GM18520 (cell line): Measurements from ENCODE around the gene TMEM217.

ENCODE experiments used
- ATAC-seq: cut with Tn5 transposase; IDR thresholded peaks from one replicate; pipeline ENCODE4 v1.9.1; 2021; ENCODE audit not compliant: unreplicated experiment

The TMEM217 gene

GRCh38 chr6:37280162-37280887, 22.4 kb upstream of the TMEM217 start:
- no peak for ATAC-seq

- ATAC-seq, result no peak
Measured at GRCh38 chr6:37279366-37280134, 21.6 kb upstream of the TMEM217 start.

GRCh38 chr6:37277001-37277409, 19.1 kb upstream of the TMEM217 start:
- no peak for ATAC-seq

- no peak for ATAC-seq
Measured at GRCh38 chr6:37275350-37275749, 17.4 kb upstream of the TMEM217 start.

GRCh38 chr6:37273690-37274089, 15.7 kb upstream of the TMEM217 start:
- no peak for ATAC-seq

GRCh38 chr6:37272834-37273566, 15.1 kb upstream of the TMEM217 start:
- ATAC-seq, result no peak

- no peak for ATAC-seq
Measured at GRCh38 chr6:37269105-37269504, 11.2 kb upstream of the TMEM217 start.

GRCh38 chr6:37265860-37266259, 7.9 kb upstream of the TMEM217 start:
- no peak for ATAC-seq

- ATAC-seq, result no peak
Measured at GRCh38 chr6:37265001-37265400, 7.1 kb upstream of the TMEM217 start.

- ATAC-seq, result no peak
Measured at GRCh38 chr6:37262446-37263026, 4.6 kb upstream of the TMEM217 start.

GRCh38 chr6:37261198-37261597, 3.3 kb upstream of the TMEM217 start:
- no peak for ATAC-seq

- no peak for ATAC-seq
Measured at GRCh38 chr6:37260444-37260843, 2.5 kb upstream of the TMEM217 start.

GRCh38 chr6:37260040-37260439, 2.1 kb upstream of the TMEM217 start:
- no peak for ATAC-seq

- no peak for ATAC-seq
Measured at GRCh38 chr6:37259191-37259590, 1.2 kb upstream of the TMEM217 start.

GRCh38 chr6:37258405-37259105, 611 bp upstream of the TMEM217 start:
- no peak for ATAC-seq

GRCh38 chr6:37257320-37257633, 667 bp downstream of the TMEM217 start:
- ATAC-seq, result no peak

GRCh38 chr6:37256692-37257319, 1.1 kb downstream of the TMEM217 start:
- no peak for ATAC-seq

- no peak for ATAC-seq
Measured at GRCh38 chr6:37254881-37255280, 3.1 kb downstream of the TMEM217 start.

- no peak for ATAC-seq
Measured at GRCh38 chr6:37253486-37254007, 4.4 kb downstream of the TMEM217 start.

- ATAC-seq, result no peak
Measured at GRCh38 chr6:37251211-37251780, 6.6 kb downstream of the TMEM217 start.
